ENCODE results near the gene DEPP1.

DNA sequence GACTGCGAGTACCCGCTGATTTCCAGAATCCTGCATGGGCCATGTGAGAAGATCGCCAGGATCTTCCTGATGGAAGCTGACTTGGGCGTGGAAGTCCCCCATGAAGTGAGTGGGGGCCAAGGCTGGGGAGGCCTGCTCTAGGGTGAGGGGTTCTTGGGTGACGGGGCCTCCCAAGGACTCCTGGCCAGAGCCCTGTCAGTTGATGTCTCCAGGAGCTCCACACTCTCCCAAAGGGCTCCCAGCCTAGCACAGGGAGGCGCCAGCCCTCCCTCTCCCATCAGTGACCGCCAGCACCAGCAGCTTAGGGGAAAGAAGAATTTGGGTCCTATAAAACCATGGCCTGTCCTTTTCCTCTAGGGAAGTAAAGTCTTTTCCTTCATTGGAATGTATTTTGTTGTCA, 12.4 kb upstream of the DEPP1 start:
- TF ChIP-seq, protein P1, sequence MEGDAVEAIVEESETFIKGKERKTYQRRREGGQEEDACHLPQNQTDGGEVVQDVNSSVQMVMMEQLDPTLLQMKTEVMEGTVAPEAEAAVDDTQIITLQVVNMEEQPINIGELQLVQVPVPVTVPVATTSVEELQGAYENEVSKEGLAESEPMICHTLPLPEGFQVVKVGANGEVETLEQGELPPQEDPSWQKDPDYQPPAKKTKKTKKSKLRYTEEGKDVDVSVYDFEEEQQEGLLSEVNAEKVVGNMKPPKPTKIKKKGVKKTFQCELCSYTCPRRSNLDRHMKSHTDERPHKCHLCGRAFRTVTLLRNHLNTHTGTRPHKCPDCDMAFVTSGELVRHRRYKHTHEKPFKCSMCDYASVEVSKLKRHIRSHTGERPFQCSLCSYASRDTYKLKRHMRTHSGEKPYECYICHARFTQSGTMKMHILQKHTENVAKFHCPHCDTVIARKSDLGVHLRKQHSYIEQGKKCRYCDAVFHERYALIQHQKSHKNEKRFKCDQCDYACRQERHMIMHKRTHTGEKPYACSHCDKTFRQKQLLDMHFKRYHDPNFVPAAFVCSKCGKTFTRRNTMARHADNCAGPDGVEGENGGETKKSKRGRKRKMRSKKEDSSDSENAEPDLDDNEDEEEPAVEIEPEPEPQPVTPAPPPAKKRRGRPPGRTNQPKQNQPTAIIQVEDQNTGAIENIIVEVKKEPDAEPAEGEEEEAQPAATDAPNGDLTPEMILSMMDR (IDR thresholded peaks at IDR 0.05; ENCODE audit: low read depth, low read length, poor library complexity, severe bottlenecking): no peak
- no peak for TF ChIP-seq EZH2phosphoT487 (IDR thresholded peaks at IDR 0.05; ENCODE audit: borderline replicate concordance, low read length)
